ENCODE results near the gene KRT20. TPM values are rescaled to one million over a fixed set of nuclear protein-coding genes. Genes with fewer than 3 reads are reported as not detected.

KRT20 gene
- total and polyA plus RNA-seq, 5 experiments from 2014 or later, result not detected

DNA sequence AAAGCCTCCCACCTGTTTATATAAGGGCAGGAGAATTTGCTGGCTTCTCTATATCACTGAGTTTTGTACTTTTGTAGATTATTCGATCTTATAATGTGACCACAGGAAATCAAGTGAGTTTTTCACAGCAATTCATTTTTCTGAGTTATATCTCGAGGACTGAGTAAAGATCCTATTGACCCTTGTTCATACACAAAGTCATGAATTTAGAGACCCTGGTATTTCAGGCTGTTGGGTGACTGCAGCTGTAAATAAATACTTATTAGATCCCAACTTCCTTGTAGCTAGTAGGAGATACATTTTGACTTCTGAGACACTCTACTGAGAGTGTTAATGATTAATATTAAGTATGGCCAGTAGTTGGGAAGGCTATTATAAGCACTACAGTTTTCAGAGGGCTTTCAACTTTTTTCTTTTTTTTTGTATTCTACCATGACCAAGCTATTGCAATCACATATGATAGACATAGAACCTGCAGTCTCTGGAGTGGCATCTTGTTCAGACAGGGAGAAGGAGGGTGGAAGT is 3.2 kb upstream of the KRT20 start:
- DNase-seq, result no peak
- Mint-ChIP-seq H3K27ac (no peak overlapping the region), H3K27me3 (peaks cover 24 to 41% (median 37%) of the 10 kb centered on the region in 5 donors), H3K4me3 (no peak overlapping the region), H3K36me3 (no peaks in the 10 kb centered on the region), H3K9me3 (no peaks in the 10 kb centered on the region), H3K4me1 (no peaks in the 10 kb centered on the region)
- POLR2A ChIA-PET, result no interaction called here
- ATAC-seq, result no peak

DNA sequence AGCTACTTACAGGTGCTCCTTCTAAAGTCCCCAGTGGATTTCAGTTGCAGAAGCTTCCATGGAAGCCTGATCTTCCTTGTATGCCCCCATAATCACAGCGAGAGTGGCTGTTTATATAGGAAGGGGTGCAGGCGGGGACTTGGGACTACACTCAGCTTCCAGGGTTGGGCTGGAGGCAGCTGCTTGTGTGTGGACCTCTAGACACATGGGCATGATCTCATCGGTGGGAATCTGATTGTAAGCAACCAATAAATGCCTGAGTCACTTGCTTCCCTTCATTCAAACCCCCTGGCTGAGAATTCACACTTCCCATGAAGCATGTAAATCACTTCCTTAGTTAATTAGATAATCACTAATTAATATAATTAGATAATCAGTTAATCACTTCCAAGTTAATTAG is 1.0 kb upstream of the KRT20 start:
- H3K36me3 Mint-ChIP-seq, result no peaks in the 10 kb centered on the region
- peaks cover 17 to 39% (median 26%) of the 10 kb centered on the region in 5 donors for H3K27me3 Mint-ChIP-seq
- H3K27ac Mint-ChIP-seq, result no peak overlapping the region
- ATAC-seq, result no peak
- DNase-seq, result no peak
- H3K4me1 Mint-ChIP-seq, result no peaks in the 10 kb centered on the region
- POLR2A ChIA-PET, result no interaction called here
- H3K4me3 Mint-ChIP-seq, result no peak overlapping the region
- H3K9me3 Mint-ChIP-seq, result no peaks in the 10 kb centered on the region

DNA sequence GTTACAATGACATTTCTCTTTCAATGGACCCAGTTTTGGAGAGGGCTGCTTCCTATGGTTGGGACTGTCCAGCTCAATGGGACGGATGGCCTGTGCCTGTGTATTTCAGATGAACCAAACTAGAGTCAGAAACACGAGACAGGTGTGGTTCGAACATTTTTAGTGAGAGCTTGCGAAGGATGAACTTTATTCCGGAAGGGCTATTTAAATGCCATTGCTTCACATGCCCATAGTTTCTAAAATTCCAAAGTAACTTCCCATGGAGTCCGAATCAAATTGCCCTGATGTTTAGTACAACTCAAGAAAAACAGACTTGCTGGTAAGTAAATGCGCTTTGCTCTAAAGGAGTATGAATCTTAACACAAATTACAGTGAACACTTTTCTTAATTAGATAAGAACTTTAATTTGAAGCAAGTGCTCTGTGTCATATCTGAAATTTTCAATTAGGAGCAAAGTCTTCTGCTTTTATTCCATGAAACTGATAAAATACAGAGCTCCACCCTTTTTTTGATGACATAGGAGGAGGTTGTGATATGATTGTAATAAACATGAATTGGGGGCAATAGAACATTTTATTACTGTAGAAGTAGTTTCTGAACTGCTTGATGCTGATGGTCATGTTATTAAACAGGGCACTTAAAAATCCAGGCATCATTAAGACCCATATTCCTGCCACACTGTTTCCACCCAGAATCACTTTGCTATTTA is 1.3 kb downstream of the KRT20 start:
- POLR2A ChIA-PET, result interaction anchor here (0.6 kb wide), 1 partner anchor 781 kb away, joined by 3 read pairs; no protein-coding TSS in a partner anchor
- no peaks in the 10 kb centered on the region for H3K4me1 Mint-ChIP-seq
- DNase-seq (no peak), ATAC-seq (no peak)
- no peak overlapping the region for H3K27ac Mint-ChIP-seq
- H3K27me3 Mint-ChIP-seq, result peaks cover 8 to 28% (median 12%) of the 10 kb centered on the region in 5 donors
- H3K4me3 Mint-ChIP-seq, result no peak overlapping the region
- no peaks in the 10 kb centered on the region for H3K36me3 Mint-ChIP-seq
- no peaks in the 10 kb centered on the region for H3K9me3 Mint-ChIP-seq

GRCh38 chr17:40883031-40883430 is 2.0 kb downstream of the KRT20 start:
- DNase-seq (no peak), ATAC-seq (no peak)
- no peaks in the 10 kb centered on the region for H3K4me1 Mint-ChIP-seq
- H3K27me3 Mint-ChIP-seq, result peaks cover 2 to 21% (median 5%) of the 10 kb centered on the region in 5 donors
- POLR2A ChIA-PET, result no interaction called here
- H3K4me3 Mint-ChIP-seq, result no peak overlapping the region
- no peak overlapping the region for H3K27ac Mint-ChIP-seq
- no peaks in the 10 kb centered on the region for H3K36me3 Mint-ChIP-seq
- no peaks in the 10 kb centered on the region for H3K9me3 Mint-ChIP-seq

- DNase-seq, result no peak
- Mint-ChIP-seq H3K27me3 (peaks cover 0 to 11% (median 3%) of the 10 kb centered on the region in 5 donors), H3K4me3 (no peak overlapping the region), H3K36me3 (no peaks in the 10 kb centered on the region), H3K27ac (no peak overlapping the region), H3K4me1 (no peaks in the 10 kb centered on the region), H3K9me3 (no peaks in the 10 kb centered on the region)
- POLR2A ChIA-PET, result no interaction called here
- ATAC-seq, result no peak
Observed at GRCh38 chr17:40879026-40879425, 6.0 kb downstream of the KRT20 start.

GRCh38 chr17:40878044-40878443 is 7.0 kb downstream of the KRT20 start:
- ATAC-seq (no peak), DNase-seq (no peak)
- Mint-ChIP-seq H3K27me3 (peaks cover 0 to 5% (median 3%) of the 10 kb centered on the region in 5 donors), H3K9me3 (no peaks in the 10 kb centered on the region), H3K4me1 (no peaks in the 10 kb centered on the region), H3K4me3 (no peak overlapping the region), H3K36me3 (no peaks in the 10 kb centered on the region), H3K27ac (no peak overlapping the region)
- POLR2A ChIA-PET, result no interaction called here

DNA sequence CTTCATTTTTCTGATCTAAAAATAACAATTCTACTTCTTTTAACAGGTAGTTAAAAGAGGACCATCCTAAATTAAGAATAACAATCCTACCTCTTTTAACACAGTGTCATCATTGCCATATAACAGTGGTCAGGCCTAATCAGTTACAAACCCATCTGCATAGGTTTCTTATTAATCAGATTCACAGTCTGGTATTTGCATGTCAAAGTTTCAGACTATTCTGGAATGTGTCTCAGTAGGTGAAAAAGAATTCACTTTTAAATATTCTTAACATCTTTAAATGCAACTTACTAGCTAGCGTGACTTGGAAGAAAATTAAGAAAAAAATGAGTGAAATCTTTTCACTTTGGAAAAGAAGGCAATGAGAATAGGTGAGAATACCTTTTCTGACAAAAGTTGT is 11.2 kb downstream of the KRT20 start:
- POLR2A ChIA-PET, result no interaction called here
- Mint-ChIP-seq H3K4me1 (no peaks in the 10 kb centered on the region), H3K36me3 (no peaks in the 10 kb centered on the region), H3K27me3 (peaks cover 7 to 30% (median 18%) of the 10 kb centered on the region in 5 donors), H3K9me3 (no peaks in the 10 kb centered on the region), H3K4me3 (no peak overlapping the region), H3K27ac (no peak overlapping the region)
- ATAC-seq (no peak), DNase-seq (no peak)

- Mint-ChIP-seq H3K9me3 (no peaks in the 10 kb centered on the region), H3K27ac (no peak overlapping the region), H3K4me3 (no peak overlapping the region), H3K4me1 (no peaks in the 10 kb centered on the region), H3K27me3 (peaks cover 8 to 30% (median 18%) of the 10 kb centered on the region in 5 donors), H3K36me3 (no peaks in the 10 kb centered on the region)
- DNase-seq (no peak), ATAC-seq (no peak)
- POLR2A ChIA-PET, result no interaction called here
Observed at GRCh38 chr17:40873255-40873654, 11.8 kb downstream of the KRT20 start.

GRCh38 chr17:40872416-40872815 is 12.6 kb downstream of the KRT20 start:
- H3K27ac Mint-ChIP-seq, result no peak overlapping the region
- no peak overlapping the region for H3K4me3 Mint-ChIP-seq
- DNase-seq, result no peak
- H3K4me1 Mint-ChIP-seq, result no peaks in the 10 kb centered on the region
- POLR2A ChIA-PET, result no interaction called here
- peaks cover 9 to 30% (median 18%) of the 10 kb centered on the region in 5 donors for H3K27me3 Mint-ChIP-seq
- no peak for ATAC-seq
- no peaks in the 10 kb centered on the region for H3K36me3 Mint-ChIP-seq
- no peaks in the 10 kb centered on the region for H3K9me3 Mint-ChIP-seq

DNA sequence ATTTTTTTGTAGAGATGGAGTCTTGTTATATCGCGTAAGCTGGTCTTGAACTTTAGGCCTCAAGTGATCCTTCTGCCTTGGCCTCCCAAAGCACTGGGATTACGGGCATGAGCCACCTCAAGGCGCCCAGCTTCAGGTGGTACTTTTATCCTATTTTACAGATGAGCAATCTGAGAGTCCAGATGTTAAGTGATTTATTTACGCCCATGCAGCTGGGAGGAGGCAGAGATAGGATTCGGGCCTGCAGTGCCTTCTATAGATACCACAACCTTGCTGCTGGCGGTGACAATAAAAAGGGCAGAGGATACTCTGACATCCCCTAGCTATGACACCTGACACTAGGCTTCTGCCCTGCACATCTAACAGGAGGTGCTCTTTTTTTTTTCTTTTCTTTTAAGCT is 13.7 kb downstream of the KRT20 start:
- ATAC-seq, result no peak
- POLR2A ChIA-PET, result interaction anchor here (0.6 kb wide), 1 partner anchor 412 kb away, joined by 3 read pairs; no protein-coding TSS in a partner anchor
- no peak overlapping the region for H3K27ac Mint-ChIP-seq
- H3K36me3 Mint-ChIP-seq, result no peaks in the 10 kb centered on the region
- no peaks in the 10 kb centered on the region for H3K9me3 Mint-ChIP-seq
- peaks cover 9 to 30% (median 23%) of the 10 kb centered on the region in 5 donors for H3K27me3 Mint-ChIP-seq
- DNase-seq, result no peak
- H3K4me1 Mint-ChIP-seq, result no peaks in the 10 kb centered on the region
- H3K4me3 Mint-ChIP-seq, result no peak overlapping the region

GRCh38 chr17:40870136-40870535 is 14.9 kb downstream of the KRT20 start:
- peaks cover 9 to 37% (median 24%) of the 10 kb centered on the region in 5 donors for H3K27me3 Mint-ChIP-seq
- H3K4me3 Mint-ChIP-seq, result no peak overlapping the region
- H3K4me1 Mint-ChIP-seq, result no peaks in the 10 kb centered on the region
- no peak overlapping the region for H3K27ac Mint-ChIP-seq
- POLR2A ChIA-PET, result no interaction called here
- ATAC-seq (no peak), DNase-seq (no peak)
- no peaks in the 10 kb centered on the region for H3K36me3 Mint-ChIP-seq
- no peaks in the 10 kb centered on the region for H3K9me3 Mint-ChIP-seq

DNA sequence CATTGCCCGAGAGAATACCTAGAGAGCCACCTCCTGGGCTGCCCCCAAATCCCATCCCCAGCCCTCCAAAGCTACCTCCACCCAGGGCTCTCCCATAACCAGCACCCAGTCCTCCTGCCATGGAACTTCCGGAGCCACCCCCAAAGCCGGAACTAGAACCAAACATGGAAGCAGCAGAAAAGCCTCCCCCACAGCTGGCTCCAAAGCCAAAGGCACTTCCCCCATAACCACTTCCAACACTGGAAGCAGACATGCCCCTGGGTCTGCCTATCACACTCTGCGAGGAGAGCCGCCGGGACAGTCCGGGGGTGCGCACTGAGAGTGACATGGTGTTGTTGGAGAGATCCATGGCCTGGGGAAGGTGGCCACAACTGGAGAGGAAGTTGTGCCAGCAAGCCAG is 18.2 kb downstream of the KRT20 start, which contains the start of gene KRT12:
TSS of gene KRT12 (minus strand) at position 386 of the 400 bp plus-strand sequence. CDS start at position 349, 37 bp downstream.
- H3K4me1 Mint-ChIP-seq, result no peaks in the 10 kb centered on the region
- POLR2A ChIA-PET, result no interaction called here
- H3K9me3 Mint-ChIP-seq, result no peaks in the 10 kb centered on the region
- no peaks in the 10 kb centered on the region for H3K36me3 Mint-ChIP-seq
- peaks cover 7 to 37% (median 29%) of the 10 kb centered on the region in 5 donors for H3K27me3 Mint-ChIP-seq
- H3K4me3 Mint-ChIP-seq, result no peak within 1 kb of the TSS
- DNase-seq, result no peak
- ATAC-seq, result no peak
- H3K27ac Mint-ChIP-seq, result no peak within 1 kb of the TSS

GRCh38 chr17:40864661-40865390 is 20.2 kb downstream of the KRT20 start:
- Mint-ChIP-seq H3K27me3 (peaks cover 2 to 29% (median 23%) of the 10 kb centered on the region in 5 donors), H3K4me1 (no peaks in the 10 kb centered on the region), H3K27ac (no peak overlapping the region), H3K9me3 (no peaks in the 10 kb centered on the region), H3K36me3 (no peaks in the 10 kb centered on the region), H3K4me3 (no peak overlapping the region)
- ATAC-seq (no peak), DNase-seq (no peak)
- POLR2A ChIA-PET, result interaction anchor here (0.6 kb wide), 1 partner anchor 17 kb away, joined by 4 read pairs; no protein-coding TSS in a partner anchor

Measured in naive thymus-derived CD8-positive, alpha-beta T cell (primary cell).